G401 (cell line): ENCODE measurements around the gene ABCA12. TPM values are rescaled to one million over a fixed set of nuclear protein-coding genes. Genes with fewer than 3 reads are reported as not detected.
"Not testable (repeated sequence)": the region's sequence is repeated elsewhere in the genome, so short reads cannot be mapped to it uniquely, and the experiment has no call there.

ENCODE experiments used
- DNase-seq: peaks from one replicate; pipeline ENCODE4 v3.0.0-alpha.2; 2015; ENCODE audit warnings: low spot score
- in situ Hi-C: cut with HindIII; loops from 2 replicates; pipeline ENCODE4 v1.10.0; 2016; ENCODE audit warnings: low sequenced_read_pairs, mixed read lengths
- total RNA-seq: library from RNA; depleted of rRNA; stranded (reverse); fragments of >200 nt; shearing (Covaris generic); gene quantifications from 2 replicates; pipeline ENCODE4 v1.2.3, GENCODE V29; 2014; rRNA removed

The ABCA12 gene
- not detected in 2 replicates for total RNA-seq

GRCh38 chr2:215138479-215138878 lies at the start of gene ABCA12:
Gene ABCA12, minus strand, starts transcription at chr2:215138626. Its CDS starts 418 bp downstream, at chr2:215138208.
- in situ Hi-C loops = no loop called here
- DNase-seq = no peak

DNA sequence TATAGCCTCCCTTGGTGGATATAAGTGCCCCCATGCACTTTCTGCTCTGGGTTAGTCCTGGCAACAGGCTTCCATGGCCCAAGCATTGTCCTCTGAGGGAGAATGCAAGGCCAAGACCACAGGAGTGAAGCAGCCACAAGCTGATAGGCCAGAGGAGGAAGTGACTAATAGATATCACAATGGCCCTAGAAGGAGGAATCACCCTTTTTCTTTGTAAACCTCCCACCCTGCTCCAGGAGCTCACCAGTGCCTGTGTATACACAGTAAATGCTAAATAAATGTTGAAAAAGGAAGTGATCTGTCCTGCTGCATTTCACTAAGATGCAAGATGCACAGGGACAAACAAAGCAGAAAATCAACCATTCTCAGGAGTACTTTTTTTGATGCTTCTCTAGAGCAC lies 49.7 kb upstream of the ABCA12 start:
- in situ Hi-C loops = no loop called here
- DNase-seq = no peak

DNA sequence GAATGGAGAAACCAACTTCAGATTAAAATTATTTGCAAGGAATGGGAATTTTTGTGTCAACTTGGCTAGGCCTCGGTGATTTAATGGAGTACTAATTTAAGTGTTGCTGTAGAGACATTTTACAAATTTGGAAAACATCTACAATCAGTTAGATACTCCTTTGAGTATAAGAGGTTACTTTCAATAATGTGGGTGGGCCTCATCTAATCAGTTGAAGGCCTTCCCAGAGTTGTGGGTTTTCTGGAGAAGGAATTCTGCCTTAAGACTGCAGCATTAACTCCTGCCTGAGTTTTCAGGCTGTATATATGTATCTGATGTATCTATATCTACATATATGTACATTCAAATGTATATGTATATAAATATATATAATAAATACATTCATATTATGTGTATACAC lies 47.6 kb upstream of the ABCA12 start:
- no peak for DNase-seq
- in situ Hi-C loops = no loop called here

- in situ Hi-C loops = no loop called here
- no peak for DNase-seq
Measured at GRCh38 chr2:215178121-215178520, 39.7 kb upstream of the ABCA12 start.

DNA sequence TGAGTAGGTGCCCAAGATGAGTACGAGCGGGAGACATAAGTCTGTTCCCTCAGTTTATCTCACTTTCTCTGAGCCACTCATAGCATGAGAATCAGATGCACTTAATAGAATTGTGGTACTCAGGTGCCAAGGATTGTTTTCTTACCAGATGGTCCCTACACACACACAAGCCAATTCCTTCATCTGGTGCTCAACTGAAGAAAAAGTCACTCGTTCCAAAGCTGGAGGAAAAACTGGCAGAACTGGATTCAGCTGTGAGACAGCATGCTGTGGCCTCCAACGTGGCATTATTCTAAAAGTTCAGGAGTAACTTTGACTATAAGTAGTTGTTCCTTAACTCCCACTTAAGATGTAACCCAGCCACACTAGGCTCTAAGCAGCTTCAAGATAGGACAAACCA lies 33.4 kb upstream of the ABCA12 start:
- in situ Hi-C loops = no loop called here

DNA sequence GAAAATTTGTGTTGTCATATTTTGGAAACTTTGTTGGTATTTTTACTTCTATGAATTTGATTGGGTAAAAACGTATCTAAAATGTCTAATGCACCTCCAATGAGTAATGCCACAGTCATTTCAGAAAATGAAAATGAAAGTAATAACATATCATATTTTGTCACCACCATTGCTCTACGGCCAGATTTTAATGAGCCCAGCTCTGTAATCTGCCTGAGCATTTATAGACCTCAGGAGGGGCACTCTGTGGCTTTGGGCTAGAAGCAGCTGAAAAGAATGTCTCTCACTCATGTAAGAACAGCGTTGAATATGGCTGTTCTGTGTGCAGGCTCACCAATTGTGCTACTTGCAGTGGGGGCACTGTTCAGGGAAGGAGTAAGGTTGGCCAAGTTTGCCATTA lies 32.7 kb upstream of the ABCA12 start:
- in situ Hi-C loops = no loop called here
- no peak for DNase-seq

More for the DNA sequence above, 33.4 kb upstream of the ABCA12 start:
- no peak for DNase-seq

DNA sequence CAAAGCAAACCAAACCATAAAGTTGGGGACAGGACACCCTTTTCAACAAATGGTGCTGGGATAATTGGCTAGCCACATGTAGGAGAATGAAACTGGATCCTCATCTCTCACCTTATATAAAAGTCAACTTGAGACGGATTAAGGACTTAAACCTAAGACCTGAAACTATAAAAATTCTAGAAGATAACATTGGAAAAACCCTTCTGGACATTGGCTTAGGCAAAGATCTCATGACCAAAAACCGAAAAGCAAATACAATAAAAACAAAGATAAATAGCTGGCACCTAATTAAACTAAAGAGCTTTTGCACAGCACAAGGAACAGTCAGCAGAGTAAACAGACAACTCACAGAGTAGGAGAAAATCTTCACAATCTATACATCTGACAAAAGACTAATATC lies 28.1 kb upstream of the ABCA12 start:
- DNase-seq, in situ Hi-C loops: not testable (repeated sequence)

DNA sequence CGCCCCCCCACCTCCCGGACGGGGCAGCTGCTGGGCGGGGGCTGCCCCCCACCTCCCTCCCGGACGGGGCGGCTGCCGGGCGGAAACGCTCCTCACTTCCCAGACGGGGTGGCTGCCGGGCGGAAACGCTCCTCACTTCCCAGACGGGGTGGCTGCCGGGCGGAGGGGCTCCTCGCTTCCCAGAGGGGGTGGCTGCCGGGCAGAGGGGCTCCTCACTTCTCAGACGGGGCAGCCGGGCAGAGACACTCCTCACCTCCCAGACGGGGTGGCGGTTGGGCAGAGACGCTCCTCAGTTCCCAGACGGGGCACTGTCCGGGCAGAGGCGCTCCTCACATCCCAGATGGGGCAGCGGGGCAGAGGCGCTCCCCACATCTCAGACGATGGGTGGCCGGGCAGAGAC lies 24.9 kb upstream of the ABCA12 start:
- DNase-seq, in situ Hi-C loops: not testable (repeated sequence)

DNA sequence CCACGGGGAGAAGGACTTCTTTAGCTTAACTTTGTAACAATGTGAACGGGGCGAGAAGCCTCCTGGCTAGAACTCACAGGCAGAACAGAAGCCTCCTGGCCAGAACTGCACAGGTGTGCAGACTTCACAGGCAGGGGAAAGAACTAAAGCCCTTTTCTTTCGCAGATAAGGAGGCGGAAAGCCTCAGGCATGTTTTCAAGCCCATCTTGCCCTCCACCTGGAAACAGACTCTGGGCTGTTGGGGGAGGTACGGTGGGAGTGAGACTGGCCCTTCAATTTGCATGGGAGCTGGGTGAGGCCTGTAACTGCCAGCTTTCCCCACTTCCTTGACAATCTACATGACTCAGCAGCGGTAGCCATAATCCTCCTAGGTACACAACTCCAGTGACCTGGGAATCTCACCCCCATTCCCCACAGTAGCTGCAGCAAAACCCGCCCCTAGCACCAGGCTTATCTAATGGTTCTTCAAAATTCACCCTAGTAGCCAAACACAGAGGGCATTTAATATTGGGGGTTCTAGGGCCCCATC lies 22.9 kb upstream of the ABCA12 start:
- in situ Hi-C loops = no loop called here

DNA sequence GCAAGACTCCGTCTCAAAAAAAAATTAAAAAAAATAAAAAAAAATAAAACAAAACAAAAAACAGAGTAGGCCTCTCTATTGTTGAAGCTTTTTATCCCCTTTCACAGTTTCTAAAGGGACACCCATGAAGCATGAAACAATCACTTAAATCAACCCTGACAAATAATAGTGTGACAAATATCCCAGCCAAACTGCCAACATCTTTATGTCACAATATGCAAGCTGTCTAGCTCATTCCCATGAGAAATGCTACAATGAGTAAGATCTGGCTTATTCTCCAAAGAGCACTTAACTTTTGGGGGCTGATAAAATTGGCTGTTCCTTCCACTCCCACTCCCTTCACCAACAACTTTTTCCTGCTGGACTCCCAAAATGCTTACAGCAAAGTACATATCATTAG lies 21.7 kb upstream of the ABCA12 start:
- no peak for DNase-seq
- in situ Hi-C loops = no loop called here

More for the DNA sequence above, 22.9 kb upstream of the ABCA12 start:
- DNase-seq = no peak

DNA sequence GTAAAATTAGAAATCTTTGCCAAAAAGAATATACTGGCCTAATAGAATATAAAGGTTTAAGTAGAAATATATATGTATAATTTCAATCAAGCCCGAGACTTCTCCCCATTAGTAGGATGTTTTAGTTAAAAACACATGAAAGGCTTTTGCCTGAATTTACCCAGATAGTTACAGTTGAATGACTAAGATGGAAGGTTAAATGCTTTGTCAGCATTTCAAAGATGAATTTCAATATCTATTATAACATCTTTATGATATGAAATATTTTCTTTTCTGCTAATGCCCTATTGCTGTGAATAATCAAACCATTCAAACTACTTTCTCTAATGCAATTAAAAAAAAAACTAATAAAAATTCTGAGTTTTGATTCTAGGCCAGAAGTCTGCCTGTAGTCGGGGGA lies 18.0 kb upstream of the ABCA12 start:
- in situ Hi-C loops = no loop called here

GRCh38 chr2:215149894-215150293 lies 11.5 kb upstream of the ABCA12 start:
- DNase-seq = no peak
- in situ Hi-C loops = no loop called here

More for the DNA sequence above, 18.0 kb upstream of the ABCA12 start:
- DNase-seq = no peak

- in situ Hi-C loops = no loop called here
- no peak for DNase-seq
Measured at GRCh38 chr2:215149486-215149885, 11.1 kb upstream of the ABCA12 start.

- no peak for DNase-seq
- in situ Hi-C loops = no loop called here
Measured at GRCh38 chr2:215149060-215149459, 10.6 kb upstream of the ABCA12 start.

GRCh38 chr2:215145611-215146010 lies 7.2 kb upstream of the ABCA12 start:
- in situ Hi-C loops = no loop called here
- no peak for DNase-seq

DNA sequence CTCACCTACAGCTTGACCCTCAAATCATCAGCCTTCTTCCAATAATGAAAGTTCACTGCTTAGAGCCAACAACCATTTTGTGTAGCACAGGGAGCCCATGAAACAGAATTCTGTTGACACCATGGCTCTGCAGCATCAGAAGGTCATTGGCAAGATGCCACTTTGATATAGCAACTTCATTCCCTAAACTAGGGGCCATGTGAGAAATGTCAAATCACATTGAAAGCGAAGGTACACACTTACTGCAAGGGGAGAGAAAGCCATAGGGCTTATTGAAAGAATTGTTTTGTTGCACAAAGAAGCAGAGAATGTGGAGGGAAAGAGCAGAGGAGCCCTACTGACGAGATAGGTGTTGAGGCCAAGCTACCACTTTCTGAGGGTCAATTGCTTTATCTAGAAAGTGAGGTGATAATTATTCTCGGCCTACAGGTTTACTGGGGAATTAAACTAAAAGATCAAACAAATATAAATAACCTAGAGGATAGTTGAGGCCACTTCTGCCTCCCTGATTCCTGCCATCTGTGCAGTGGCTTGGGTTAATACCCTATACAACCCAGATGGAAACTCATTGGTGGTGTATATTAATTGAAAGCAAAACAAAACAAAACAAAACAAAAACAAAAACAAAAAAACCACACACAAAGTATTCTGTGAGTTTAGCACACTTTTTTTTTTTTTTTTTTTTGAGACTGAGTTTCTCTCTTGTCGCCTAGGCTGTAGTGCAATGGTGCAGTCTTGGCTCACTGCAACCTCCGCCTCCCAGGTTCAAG lies 5.9 kb upstream of the ABCA12 start:
- in situ Hi-C loops = no loop called here
- no peak for DNase-seq

DNA sequence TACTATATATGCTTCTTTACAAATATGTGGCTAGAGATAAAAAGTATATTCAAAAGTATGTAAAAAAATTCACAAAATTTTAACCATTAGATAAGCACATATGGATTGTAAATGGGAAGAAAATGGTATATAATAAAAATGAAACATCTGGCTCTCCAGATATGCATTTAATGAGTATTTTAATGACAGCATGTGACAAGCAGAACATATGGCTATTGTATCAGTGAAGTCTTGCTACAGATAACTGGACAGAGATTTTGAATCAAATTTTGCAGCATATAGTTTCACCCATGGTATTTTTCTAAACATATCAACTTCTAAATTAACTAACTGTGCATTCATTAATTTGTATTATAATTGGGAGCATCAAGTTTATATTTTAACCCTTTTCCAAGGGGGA lies 5.0 kb upstream of the ABCA12 start:
- DNase-seq = no peak
- in situ Hi-C loops = no loop called here

DNA sequence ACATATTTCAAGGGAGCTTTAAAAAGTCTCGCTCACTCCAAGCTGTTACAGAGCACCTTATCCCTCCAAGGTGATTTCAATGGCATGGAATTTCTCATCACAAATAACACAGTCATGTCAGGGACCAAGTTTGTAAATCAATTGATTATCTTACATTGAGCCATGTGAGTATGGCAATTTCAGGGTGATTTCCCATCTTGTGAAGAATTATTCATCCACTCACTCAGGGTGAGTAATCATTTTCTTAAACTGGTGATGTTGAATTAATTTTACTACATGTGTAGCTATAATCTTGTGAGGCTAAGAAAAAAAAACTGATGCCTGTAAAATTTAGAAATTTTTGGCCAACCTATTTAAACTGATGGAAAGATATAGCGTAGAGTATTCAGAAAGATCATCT lies 3.3 kb upstream of the ABCA12 start:
- no peak for DNase-seq
- in situ Hi-C loops = no loop called here

DNA sequence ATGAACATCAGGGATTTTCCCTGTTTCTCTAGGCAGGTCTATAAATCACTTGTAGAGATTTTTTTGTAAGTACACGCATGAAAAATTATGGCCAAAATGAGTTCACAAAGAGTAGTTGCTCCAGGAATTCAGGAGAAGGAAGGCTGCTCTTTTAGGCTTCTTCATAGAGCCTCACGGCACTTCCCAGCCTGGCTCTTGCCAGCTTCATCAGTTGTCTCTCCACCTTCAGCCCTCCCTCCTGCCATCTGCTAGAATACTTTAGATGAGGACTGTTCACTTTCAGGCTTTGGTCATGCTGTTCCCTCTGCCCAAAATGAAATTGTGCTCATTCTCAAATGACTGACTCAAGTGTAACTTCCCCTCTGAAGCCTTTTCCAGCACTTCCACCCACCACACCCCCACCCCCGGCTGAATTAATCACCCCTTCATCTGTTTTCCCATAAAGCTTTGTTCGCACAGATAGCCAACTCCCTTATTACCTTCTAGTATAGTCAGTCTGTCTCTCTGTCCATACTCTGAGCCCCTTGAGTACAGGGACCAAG lies 1.8 kb upstream of the ABCA12 start:
- no peak for DNase-seq
- in situ Hi-C loops = no loop called here

GRCh38 chr2:215137741-215138340 lies 585 bp downstream of the ABCA12 start:
- in situ Hi-C loops = no loop called here

More at GRCh38 chr2:215137741-215138340, 585 bp downstream of the ABCA12 start:
- no peak for DNase-seq
